Muscle of leg (tissue), 11 donors: ENCODE results near the gene RIT2. TPM values are rescaled to one million over a fixed set of nuclear protein-coding genes. Genes with fewer than 3 reads are reported as not detected.

Source experiments
- DNase-seq: peaks from one replicate; pipeline ENCODE4 v3.0.0; 2013
- H3K27ac ChIP-seq: one replicate; pipeline ENCODE4 v1.5.1; 2013; ENCODE audit warnings: mild to moderate bottlenecking, low read length, control low read depth
- H3K27me3 ChIP-seq: one replicate; pipeline ENCODE4 v1.6.1; 2013; ENCODE audit warnings: low read length; ENCODE audit not compliant: control insufficient read depth, insufficient read depth
- H3K36me3 ChIP-seq: one replicate; pipeline ENCODE4 v1.6.1; 2013; ENCODE audit warnings: low read length; ENCODE audit not compliant: control insufficient read depth, insufficient read depth
- H3K4me1 ChIP-seq: one replicate; pipeline ENCODE4 v1.6.1; 2013; ENCODE audit warnings: low read length; ENCODE audit not compliant: control insufficient read depth, insufficient read depth
- H3K4me3 ChIP-seq: one replicate; pipeline ENCODE4 v1.5.1; 2013; ENCODE audit warnings: low read length, control low read depth
- H3K9me3 ChIP-seq: replicated peaks from 2 replicates; pipeline ENCODE4 v1.6.1; 2013; ENCODE audit warnings: low read depth, low read length; ENCODE audit not compliant: control insufficient read depth
- WGBS: methylation state at CpG from one replicate; pipeline ENCODE4 v1.1.5; 2013; ENCODE audit warnings: missing lambda C conversion rate; ENCODE audit not compliant: insufficient coverage; 5-methylcytosine and 5-hydroxymethylcytosine counted together
- polyA plus RNA-seq, 8 donors: library from polyadenylated mRNA; unstranded; fragments of 120-200 nt; gene quantifications; one replicate each; pipeline versions ENCODE4 v1.2.1 to v1.2.3, GENCODE V29; 2013; ENCODE audit warnings: inconsistent platforms in 1 of 8, low replicate concordance in 1 of 8; ENCODE audit not compliant: insufficient read length in 8 of 8, insufficient read depth in 1 of 8
- total RNA-seq: library from RNA; stranded (reverse); fragments of 120-200 nt; gene quantifications from one replicate; pipeline ENCODE4 v1.2.4, GENCODE V29; 2013

Gene RIT2
- total and polyA plus RNA-seq, 9 donors: not detected

DNA sequence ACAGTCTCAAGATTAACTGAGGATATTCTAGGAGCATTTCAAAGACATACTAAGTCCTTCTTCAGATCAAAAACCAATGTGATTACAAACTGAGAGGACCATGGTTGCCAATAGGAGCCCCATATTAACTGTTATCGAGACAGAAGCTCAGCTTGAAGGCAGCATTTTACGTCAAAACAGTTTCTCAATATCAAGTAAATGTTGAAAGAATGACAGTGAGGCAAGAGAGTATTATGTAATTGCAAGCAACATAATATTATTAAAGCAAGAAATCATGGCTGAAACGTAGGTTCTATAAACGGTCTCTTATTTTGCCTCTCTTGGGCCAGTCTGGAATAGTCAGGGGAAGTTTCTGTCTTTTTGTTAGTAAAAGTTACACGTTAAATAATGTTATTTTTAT is 22.9 kb downstream of the RIT2 start:
- H3K9me3 ChIP-seq: no peaks in the 10 kb centered on the region
- H3K4me1 ChIP-seq: no peaks in the 10 kb centered on the region
- no peaks in the 10 kb centered on the region for H3K27me3 ChIP-seq
- H3K4me3 ChIP-seq: no peak overlapping the region
- WGBS: 80% methylated on average over 1 of the region's 5 CpGs
- no peaks in the 10 kb centered on the region for H3K36me3 ChIP-seq
- H3K27ac ChIP-seq: no peak overlapping the region
- no peak for DNase-seq

DNA sequence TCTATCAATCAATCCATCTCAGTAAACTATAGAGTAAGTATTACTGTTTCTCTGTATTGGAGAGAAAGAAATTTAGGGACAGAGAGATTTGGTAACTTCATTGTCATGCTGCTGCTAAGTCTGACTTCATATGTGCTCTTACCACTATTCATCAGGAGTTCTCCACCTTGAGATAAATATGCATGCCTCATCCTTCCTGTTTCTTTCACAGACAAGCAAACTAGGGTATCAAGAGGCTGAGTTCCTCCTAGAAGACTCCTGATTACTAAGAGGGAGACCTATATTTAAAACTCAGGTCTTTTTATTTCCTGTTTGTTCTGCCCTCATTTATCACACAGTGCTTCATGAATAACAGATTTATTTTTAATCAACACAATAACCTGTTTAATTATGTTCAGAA is 34.1 kb downstream of the RIT2 start:
- H3K9me3 ChIP-seq: no peaks in the 10 kb centered on the region
- no peak for DNase-seq
- H3K4me3 ChIP-seq: no peak overlapping the region
- no peaks in the 10 kb centered on the region for H3K27me3 ChIP-seq
- no peaks in the 10 kb centered on the region for H3K4me1 ChIP-seq
- no peak overlapping the region for H3K27ac ChIP-seq
- H3K36me3 ChIP-seq: no peaks in the 10 kb centered on the region

GRCh38 chr18:43080671-43081070 is 34.8 kb downstream of the RIT2 start:
- Histone ChIP-seq H3K4me1 (no peaks in the 10 kb centered on the region), H3K4me3 (no peak overlapping the region), H3K9me3 (no peaks in the 10 kb centered on the region), H3K27me3 (no peaks in the 10 kb centered on the region), H3K27ac (no peak overlapping the region), H3K36me3 (no peaks in the 10 kb centered on the region)
- WGBS: no CpG with 5 or more reads among the region's 3 CpGs
- DNase-seq: no peak

GRCh38 chr18:43079422-43079821 is 36.1 kb downstream of the RIT2 start:
- DNase-seq: no peak
- H3K27ac ChIP-seq: no peak overlapping the region
- H3K4me1 ChIP-seq: no peaks in the 10 kb centered on the region
- H3K9me3 ChIP-seq: no peaks in the 10 kb centered on the region
- no peaks in the 10 kb centered on the region for H3K27me3 ChIP-seq
- H3K36me3 ChIP-seq: no peaks in the 10 kb centered on the region
- WGBS: no CpG with 5 or more reads among the region's 4 CpGs
- no peak overlapping the region for H3K4me3 ChIP-seq

DNA sequence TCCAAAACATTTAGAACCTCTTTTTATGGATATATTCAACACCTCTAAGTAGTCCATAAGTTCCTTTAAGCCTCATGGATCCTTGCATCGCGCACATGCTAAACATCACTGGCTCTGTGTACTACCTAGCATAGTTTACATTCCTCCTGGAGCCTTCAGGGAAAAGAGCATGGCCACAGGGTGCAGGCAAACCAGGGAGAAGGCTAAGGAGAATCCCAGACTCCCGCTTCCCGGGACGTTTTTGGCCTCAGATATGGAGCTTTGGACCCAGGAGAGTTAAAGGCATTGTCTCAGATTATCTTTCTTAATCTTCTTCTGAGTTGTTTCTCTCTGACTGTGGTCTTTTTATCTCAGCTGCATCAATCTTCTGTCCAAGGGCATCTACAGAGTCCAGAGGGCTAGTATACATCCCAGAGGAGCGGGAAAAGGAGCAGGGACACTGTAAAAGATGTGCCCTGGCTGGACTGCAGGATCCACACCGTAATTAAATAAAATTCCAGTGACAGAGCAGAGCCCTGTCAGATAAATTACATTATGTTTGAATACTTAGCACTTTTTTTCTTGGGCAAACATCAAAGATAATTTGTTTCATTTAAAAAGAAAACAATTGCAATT is 36.9 kb downstream of the RIT2 start:
- no peak for DNase-seq
- H3K27ac ChIP-seq: no peak overlapping the region
- WGBS: no CpG with 5 or more reads among the region's 7 CpGs
- H3K4me1 ChIP-seq: no peaks in the 10 kb centered on the region
- no peaks in the 10 kb centered on the region for H3K36me3 ChIP-seq
- H3K9me3 ChIP-seq: no peaks in the 10 kb centered on the region
- H3K27me3 ChIP-seq: no peaks in the 10 kb centered on the region
- no peak overlapping the region for H3K4me3 ChIP-seq

DNA sequence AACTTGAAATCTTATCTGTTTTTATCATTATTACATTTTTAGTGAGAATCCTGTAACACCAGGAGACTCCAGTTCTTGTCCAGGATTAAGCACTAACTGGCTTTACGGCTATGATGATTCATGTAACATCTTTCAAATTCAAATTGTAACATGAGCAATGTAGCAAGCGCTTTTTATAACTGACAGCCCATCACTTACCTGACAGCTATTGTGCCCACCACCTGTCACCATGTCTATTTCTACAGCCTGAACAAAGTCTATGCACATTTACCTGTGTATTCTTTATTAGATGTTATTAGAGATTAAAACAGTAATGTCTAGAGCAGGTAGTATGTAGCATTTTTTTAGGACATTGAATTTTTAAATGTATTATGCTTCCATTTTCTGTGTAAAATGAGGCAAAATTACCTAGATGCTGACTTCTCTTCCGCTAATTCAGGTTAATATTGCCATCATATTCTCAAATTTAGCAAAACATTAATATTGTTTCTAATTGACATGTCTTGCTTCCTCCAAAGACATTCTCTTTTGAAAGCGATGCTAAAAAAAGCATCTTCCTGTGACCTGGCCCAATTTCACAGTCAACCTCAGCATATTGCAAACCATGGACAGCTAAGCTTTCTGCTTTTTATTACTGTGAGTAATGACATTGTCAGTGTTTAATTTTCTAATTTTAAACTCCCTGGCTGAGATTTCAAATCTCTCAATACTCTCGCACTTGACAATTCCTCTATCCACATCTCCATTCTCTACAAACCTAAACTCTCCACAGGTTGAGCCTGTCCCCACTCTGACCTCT is 37.8 kb downstream of the RIT2 start:
- no peak overlapping the region for H3K4me3 ChIP-seq
- no peak for DNase-seq
- H3K27ac ChIP-seq: no peak overlapping the region
- H3K4me1 ChIP-seq: no peaks in the 10 kb centered on the region
- no peaks in the 10 kb centered on the region for H3K27me3 ChIP-seq
- H3K36me3 ChIP-seq: no peaks in the 10 kb centered on the region
- H3K9me3 ChIP-seq: no peaks in the 10 kb centered on the region
- WGBS: 71% methylated on average over 1 of the region's 5 CpGs

GRCh38 chr18:43073771-43074170 is 41.7 kb downstream of the RIT2 start:
- Histone ChIP-seq H3K9me3 (no peaks in the 10 kb centered on the region), H3K4me1 (no peaks in the 10 kb centered on the region), H3K36me3 (no peaks in the 10 kb centered on the region), H3K4me3 (no peak overlapping the region), H3K27ac (no peak overlapping the region), H3K27me3 (no peaks in the 10 kb centered on the region)
- no CpG with 5 or more reads among the region's 1 CpG for WGBS
- no peak for DNase-seq

DNA sequence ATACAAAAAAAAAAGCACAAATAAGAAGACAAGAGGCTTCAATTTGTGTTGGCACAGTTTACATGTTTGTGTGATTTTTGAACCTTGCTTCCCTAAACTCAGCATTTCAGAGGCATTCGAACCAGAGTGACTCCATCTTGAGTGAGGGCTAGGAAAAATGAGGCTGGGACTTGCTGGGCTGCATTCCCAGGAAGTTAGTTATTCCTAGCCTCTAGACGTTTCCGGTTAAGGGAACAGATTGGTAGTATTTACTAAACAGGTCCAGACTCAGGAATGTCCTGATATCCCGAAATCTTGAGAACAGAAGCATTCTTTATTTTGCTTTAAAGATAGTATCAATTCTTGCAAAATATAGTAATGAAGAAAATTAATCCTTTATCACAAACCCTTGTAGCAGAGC is 46.7 kb downstream of the RIT2 start:
- Histone ChIP-seq H3K4me3 (no peak overlapping the region), H3K36me3 (no peaks in the 10 kb centered on the region), H3K27ac (no peak overlapping the region), H3K9me3 (no peaks in the 10 kb centered on the region), H3K27me3 (no peaks in the 10 kb centered on the region), H3K4me1 (no peaks in the 10 kb centered on the region)
- WGBS: no CpG with 5 or more reads among the region's 4 CpGs
- no peak for DNase-seq

GRCh38 chr18:43067570-43067969 is 47.9 kb downstream of the RIT2 start:
- no peaks in the 10 kb centered on the region for H3K27me3 ChIP-seq
- WGBS: 83% methylated on average over 1 of the region's 1 CpG
- no peak overlapping the region for H3K27ac ChIP-seq
- no peaks in the 10 kb centered on the region for H3K9me3 ChIP-seq
- no peak overlapping the region for H3K4me3 ChIP-seq
- H3K36me3 ChIP-seq: no peaks in the 10 kb centered on the region
- no peaks in the 10 kb centered on the region for H3K4me1 ChIP-seq
- DNase-seq: no peak

GRCh38 chr18:43061816-43062215 is 53.7 kb downstream of the RIT2 start:
- Histone ChIP-seq H3K27me3 (no peaks in the 10 kb centered on the region), H3K9me3 (no peaks in the 10 kb centered on the region), H3K27ac (no peak overlapping the region), H3K36me3 (no peaks in the 10 kb centered on the region), H3K4me3 (no peak overlapping the region), H3K4me1 (no peaks in the 10 kb centered on the region)
- DNase-seq: no peak
- WGBS: no CpG with 5 or more reads among the region's 6 CpGs
